ENCODE results near the gene ACKR3.

GRCh38 chr2:236616624-236617023, 47.0 kb downstream of the ACKR3 start:
- no peak for TF ChIP-seq CTCF (IDR thresholded peaks at IDR 0.05 in 4 of 5, conservative IDR thresholded peaks at IDR 0.05 in 1 of 5)
- TF ChIP-seq POLR2A (IDR thresholded peaks at IDR 0.05) = no peak

Data from gastrocnemius medialis (tissue), 4 donors.